ENCODE measurements around the gene CAMK2G.

- TF ChIP-seq CTCF (IDR thresholded peaks at IDR 0.05) (no peak), POLR2A (IDR thresholded peaks at IDR 0.05) (no peak)
Observed at GRCh38 chr10:73863039-73863817, 11.1 kb downstream of the CAMK2G start.

Data from ovary (tissue), 3 donors.